ENCODE measurements around the gene PRR15. TPM values are rescaled to one million over a fixed set of nuclear protein-coding genes. Genes with fewer than 3 reads are reported as not detected.

PRR15 gene
- total and polyA plus RNA-seq, 2 donors (not counting 1 experiment from before 2014, with no cell fraction given): 0.04 TPM; not detected in 1

GRCh38 chr7:29612596-29612995 lies 49.0 kb downstream of the PRR15 start:
- DNase-seq (no peak), ATAC-seq (ENCODE audit: low read depth) (no peak)
- Mint-ChIP-seq H3K9me3 (ENCODE audit: insufficient read depth) (peaks cover 2% of the 10 kb centered on the region), H3K4me1 (peaks cover 2% of the 10 kb centered on the region), H3K27me3 (peaks cover 21% of the 10 kb centered on the region), H3K27ac (no peak overlapping the region), H3K4me3 (no peak overlapping the region)
- Histone ChIP-seq H3K9ac (ENCODE audit: low read length) (no peak overlapping the region), H3K36me3 (replicated peaks in 1 of 2; ENCODE audit: control extremely low read depth in 1 of 2, control insufficient read depth in 1 of 2, extremely low read depth in 1 of 2, insufficient read depth in 2 of 2, low read length in 1 of 2) (no peaks in the 10 kb centered on the region), H3K4me1 (ENCODE audit: control insufficient read depth in 2 of 2, insufficient read depth in 2 of 2, low read length in 2 of 2) (no peaks in the 10 kb centered on the region), H2AFZ (ENCODE audit: insufficient read depth, low read depth, low read length, poor library complexity, severe bottlenecking) (no peak overlapping the region), H3K4me3 (ENCODE audit: control extremely low read depth in 1 of 5, extremely low read depth in 1 of 5, insufficient read depth in 1 of 5, low read depth in 2 of 5, low read length in 4 of 5) (no peak overlapping the region), H3K4me2 (replicated peaks; ENCODE audit: low read depth, low read length, poor library complexity, severe bottlenecking) (no peak overlapping the region), H3K27me3 (replicated peaks in 1 of 4; ENCODE audit: control extremely low read depth in 1 of 4, control insufficient read depth in 3 of 4, insufficient read depth in 4 of 4, low read length in 3 of 4) (peaks cover 0 to under 1% (median 0%) of the 10 kb centered on the region in 4 experiments), H3K27ac (ENCODE audit: low read length in 2 of 2) (no peak overlapping the region), H4K20me1 (ENCODE audit: control insufficient read depth, insufficient read depth, low read length, poor library complexity, severe bottlenecking) (no peaks in the 10 kb centered on the region), H3K9me3 (ENCODE audit: control extremely low read depth in 1 of 3, control insufficient read depth in 2 of 3, insufficient read depth in 1 of 3, low read length in 2 of 3) (no peaks in the 10 kb centered on the region), H3K79me2 (ENCODE audit: control insufficient read depth, insufficient read depth, low read length) (no peaks in the 10 kb centered on the region)
- intact Hi-C loops (cut with micrococcal nuclease): no loop called here
- 80% methylated on average over 1 of the region's 2 CpGs for WGBS (ENCODE audit: insufficient coverage)
- ChIA-PET CTCF (no interaction called here), POLR2A (no interaction called here)
- TF ChIP-seq, protein P1, sequence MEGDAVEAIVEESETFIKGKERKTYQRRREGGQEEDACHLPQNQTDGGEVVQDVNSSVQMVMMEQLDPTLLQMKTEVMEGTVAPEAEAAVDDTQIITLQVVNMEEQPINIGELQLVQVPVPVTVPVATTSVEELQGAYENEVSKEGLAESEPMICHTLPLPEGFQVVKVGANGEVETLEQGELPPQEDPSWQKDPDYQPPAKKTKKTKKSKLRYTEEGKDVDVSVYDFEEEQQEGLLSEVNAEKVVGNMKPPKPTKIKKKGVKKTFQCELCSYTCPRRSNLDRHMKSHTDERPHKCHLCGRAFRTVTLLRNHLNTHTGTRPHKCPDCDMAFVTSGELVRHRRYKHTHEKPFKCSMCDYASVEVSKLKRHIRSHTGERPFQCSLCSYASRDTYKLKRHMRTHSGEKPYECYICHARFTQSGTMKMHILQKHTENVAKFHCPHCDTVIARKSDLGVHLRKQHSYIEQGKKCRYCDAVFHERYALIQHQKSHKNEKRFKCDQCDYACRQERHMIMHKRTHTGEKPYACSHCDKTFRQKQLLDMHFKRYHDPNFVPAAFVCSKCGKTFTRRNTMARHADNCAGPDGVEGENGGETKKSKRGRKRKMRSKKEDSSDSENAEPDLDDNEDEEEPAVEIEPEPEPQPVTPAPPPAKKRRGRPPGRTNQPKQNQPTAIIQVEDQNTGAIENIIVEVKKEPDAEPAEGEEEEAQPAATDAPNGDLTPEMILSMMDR (IDR thresholded peaks at IDR 0.05): no peak
- no peak for TF ChIP-seq EZH2 (IDR thresholded peaks at IDR 0.05; ENCODE audit: borderline replicate concordance, insufficient read depth, low read depth, low read length, poor library complexity, severe bottlenecking)

DNA sequence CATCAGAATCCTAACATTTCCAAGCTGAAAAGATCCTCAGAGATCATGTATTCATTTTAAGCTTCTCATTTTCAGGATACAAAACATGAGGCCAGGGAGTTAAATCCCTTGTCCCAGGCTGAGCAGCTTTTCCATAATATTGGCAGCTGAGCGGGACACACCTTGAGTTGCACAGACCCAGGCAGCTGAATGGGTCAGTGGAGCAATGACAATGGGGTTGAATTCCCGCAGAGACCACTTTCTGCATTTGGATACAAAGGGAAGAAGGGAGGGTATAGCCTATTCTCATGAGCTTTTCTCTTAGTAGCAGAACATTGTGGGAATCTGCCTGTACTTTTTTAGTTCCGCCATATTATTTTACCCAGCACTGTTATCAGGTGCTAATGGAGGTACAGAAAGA lies 49.5 kb downstream of the PRR15 start:
- no peak for TF ChIP-seq EZH2 (IDR thresholded peaks at IDR 0.05; ENCODE audit: borderline replicate concordance, insufficient read depth, low read depth, low read length, poor library complexity, severe bottlenecking)
- TF ChIP-seq, protein P1 (IDR thresholded peaks at IDR 0.05): no peak
- ChIA-PET POLR2A (no interaction called here), CTCF (no interaction called here)

More for the DNA sequence above, 49.5 kb downstream of the PRR15 start:
- Histone ChIP-seq H3K79me2 (ENCODE audit: control insufficient read depth, insufficient read depth, low read length) (no peaks in the 10 kb centered on the region), H3K27me3 (replicated peaks in 1 of 4; ENCODE audit: control extremely low read depth in 1 of 4, control insufficient read depth in 3 of 4, insufficient read depth in 4 of 4, low read length in 3 of 4) (no peaks in the 10 kb centered on the region), H3K4me2 (replicated peaks; ENCODE audit: low read depth, low read length, poor library complexity, severe bottlenecking) (no peak overlapping the region), H3K9me3 (ENCODE audit: control extremely low read depth in 1 of 3, control insufficient read depth in 2 of 3, insufficient read depth in 1 of 3, low read length in 2 of 3) (no peaks in the 10 kb centered on the region), H2AFZ (ENCODE audit: insufficient read depth, low read depth, low read length, poor library complexity, severe bottlenecking) (no peak overlapping the region), H3K36me3 (replicated peaks in 1 of 2; ENCODE audit: control extremely low read depth in 1 of 2, control insufficient read depth in 1 of 2, extremely low read depth in 1 of 2, insufficient read depth in 2 of 2, low read length in 1 of 2) (no peaks in the 10 kb centered on the region), H3K4me1 (ENCODE audit: control insufficient read depth in 2 of 2, insufficient read depth in 2 of 2, low read length in 2 of 2) (no peaks in the 10 kb centered on the region), H3K9ac (ENCODE audit: low read length) (no peak overlapping the region), H4K20me1 (ENCODE audit: control insufficient read depth, insufficient read depth, low read length, poor library complexity, severe bottlenecking) (no peaks in the 10 kb centered on the region), H3K4me3 (ENCODE audit: control extremely low read depth in 1 of 5, extremely low read depth in 1 of 5, insufficient read depth in 1 of 5, low read depth in 2 of 5, low read length in 4 of 5) (no peak overlapping the region), H3K27ac (ENCODE audit: low read length in 2 of 2) (no peak overlapping the region)
- no peak for DNase-seq
- Mint-ChIP-seq H3K27me3 (peaks cover 23% of the 10 kb centered on the region), H3K4me3 (no peak overlapping the region), H3K4me1 (peaks cover 2% of the 10 kb centered on the region), H3K9me3 (ENCODE audit: insufficient read depth) (peaks cover 2% of the 10 kb centered on the region), H3K27ac (no peak overlapping the region)
- WGBS (ENCODE audit: insufficient coverage): 100% methylated on average over 1 of the region's 3 CpGs
- no peak for ATAC-seq (ENCODE audit: low read depth)
- intact Hi-C loops (cut with micrococcal nuclease): no loop called here
